ENCODE measurements around the gene LRIG1. TPM values are rescaled to one million over a fixed set of nuclear protein-coding genes. Genes with fewer than 3 reads are reported as not detected.

Gene LRIG1
- total and polyA plus RNA-seq, 2 donors from 2014 or later, result 8.2 to 20.6 TPM

GRCh38 chr3:66452303-66453011, 48.4 kb downstream of the LRIG1 start:
- Histone ChIP-seq H3K36me3 (ENCODE audit: control insufficient read depth in 2 of 3, insufficient read depth in 3 of 3, low read length in 3 of 3) (peaks cover 0 to 3% (median 0%) of the 10 kb centered on the region in 3 donors), H3K27ac (ENCODE audit: low read depth in 2 of 2, low read length in 2 of 2) (no peak overlapping the region), H3K4me3 (ENCODE audit: low read length in 3 of 3) (no peak overlapping the region), H3K9ac (ENCODE audit: low read length in 3 of 3) (no peak overlapping the region), H3K4me1 (ENCODE audit: control insufficient read depth in 2 of 3, insufficient read depth in 2 of 3, low read depth in 1 of 3, low read length in 3 of 3) (peaks cover 0 to 25% (median 11%) of the 10 kb centered on the region in 3 donors), H3K27me3 (ENCODE audit: control insufficient read depth, insufficient read depth, low read length) (no peaks in the 10 kb centered on the region), H3K9me3 (ENCODE audit: control insufficient read depth in 2 of 3, insufficient read depth in 1 of 3, low read length in 3 of 3) (no peaks in the 10 kb centered on the region)
- intact Hi-C loops (cut with DNase I), result no loop called here
- no peak for FAIRE-seq
- peak in 1 of 5 donors; percentile 41 for DNase-seq
- TF ChIP-seq CTCF (IDR thresholded peaks at IDR 0.05; ENCODE audit: borderline replicate concordance, extremely low read depth, insufficient read depth), result no peak

- DNase-seq (no peak), FAIRE-seq (no peak)
- intact Hi-C loops (cut with DNase I), result no loop called here
- H3K4me1 ChIP-seq (ENCODE audit: control insufficient read depth in 2 of 3, insufficient read depth in 2 of 3, low read depth in 1 of 3, low read length in 3 of 3), result peaks cover 0 to 25% (median 11%) of the 10 kb centered on the region in 3 donors
- no peak overlapping the region for H3K27ac ChIP-seq (ENCODE audit: low read depth in 2 of 2, low read length in 2 of 2)
- TF ChIP-seq CTCF (IDR thresholded peaks at IDR 0.05; ENCODE audit: borderline replicate concordance, extremely low read depth, insufficient read depth), result no peak
- H3K27me3 ChIP-seq (ENCODE audit: control insufficient read depth, insufficient read depth, low read length), result no peaks in the 10 kb centered on the region
- no peak overlapping the region for H3K4me3 ChIP-seq (ENCODE audit: low read length in 3 of 3)
- no peaks in the 10 kb centered on the region for H3K36me3 ChIP-seq (ENCODE audit: control insufficient read depth in 2 of 3, insufficient read depth in 3 of 3, low read length in 3 of 3)
- H3K9me3 ChIP-seq (ENCODE audit: control insufficient read depth in 2 of 3, insufficient read depth in 1 of 3, low read length in 3 of 3), result no peaks in the 10 kb centered on the region
- H3K9ac ChIP-seq (ENCODE audit: low read length in 3 of 3), result no peak overlapping the region
Observed at GRCh38 chr3:66451766-66452165, 49.1 kb downstream of the LRIG1 start.

- no peak for TF ChIP-seq CTCF (IDR thresholded peaks at IDR 0.05; ENCODE audit: borderline replicate concordance, extremely low read depth, insufficient read depth)
- intact Hi-C loops (cut with DNase I), result no loop called here
- H3K9ac ChIP-seq (ENCODE audit: low read length in 3 of 3), result no peak overlapping the region
- no peaks in the 10 kb centered on the region for H3K27me3 ChIP-seq (ENCODE audit: control insufficient read depth, insufficient read depth, low read length)
- no peak overlapping the region for H3K27ac ChIP-seq (ENCODE audit: low read depth in 2 of 2, low read length in 2 of 2)
- H3K4me3 ChIP-seq (ENCODE audit: low read length in 3 of 3), result peak overlapping the region in 2 of 3 donors; percentile 16 to 62
- DNase-seq, result peak in 1 of 5 donors; percentile 66
- peaks cover 0 to 25% (median 11%) of the 10 kb centered on the region in 3 donors for H3K4me1 ChIP-seq (ENCODE audit: control insufficient read depth in 2 of 3, insufficient read depth in 2 of 3, low read depth in 1 of 3, low read length in 3 of 3)
- no peaks in the 10 kb centered on the region for H3K9me3 ChIP-seq (ENCODE audit: control insufficient read depth in 2 of 3, insufficient read depth in 1 of 3, low read length in 3 of 3)
- H3K36me3 ChIP-seq (ENCODE audit: control insufficient read depth in 2 of 3, insufficient read depth in 3 of 3, low read length in 3 of 3), result no peaks in the 10 kb centered on the region
- FAIRE-seq, result peak; percentile 57
Observed at GRCh38 chr3:66450390-66451022, 50.3 kb downstream of the LRIG1 start.
